HCT116 (cell line): Measurements from ENCODE around the gene TBX15. TPM values are rescaled to one million over a fixed set of nuclear protein-coding genes. Genes with fewer than 3 reads are reported as not detected.

Experiments
- ATAC-seq: fragments of 200-7000 bp; cut with Tn5 transposase; 2 replicates; pipeline ENCODE4 v1.9.1; 2020; ENCODE audit warnings: mild to moderate bottlenecking, moderate library complexity
- BruUV-seq: library from RNA; stranded (reverse); fragments of 400-500 nt; replicated peaks from 2 replicates; lab custom pipeline; 2021; lab: Mats Ljungman, UMichigan
- CTCF ChIA-PET: fragments of 300-600 bp; sonication (Branson Sonifier 250); formaldehyde crosslinking; loops from one replicate; lab custom pipeline; 2021; ENCODE audit warnings: antibody characterized with exemption; lab: Charles Lee
- POLR2A ChIA-PET: fragments of 300-600, 350-600 bp; sonication (Branson Sonifier 250); formaldehyde crosslinking; loops from one replicate; lab custom pipeline; 2021; ENCODE audit warnings: antibody characterized with exemption; lab: Charles Lee
- RAD21 ChIA-PET, 2 experiments: fragments of 300-600 bp; sonication (Branson Sonifier 250); formaldehyde crosslinking; loops; one replicate each; lab custom pipeline; 2023; ENCODE audit warnings: low total read pairs in 2 of 2; ENCODE audit not compliant: uncharacterized antibody in 2 of 2, unreplicated experiment in 2 of 2, low non-redundant PET in 1 of 2; lab: Charles Lee
- DNase-seq: peaks from one replicate; pipeline ENCODE4 v3.0.0-alpha.2; 2010; ENCODE audit warnings: low read depth, low spot score
- H2AFZ ChIP-seq: fragments of 200-600 bp; shearing (Covaris generic), sonication (generic); 2 replicates; pipeline ENCODE4 v1.6.1; 2017; ENCODE audit warnings: low read depth, mixed run types, mixed read lengths, antibody characterized with exemption, low read length; ENCODE audit not compliant: poor library complexity, severe bottlenecking
- H3K27ac ChIP-seq: 2 replicates; pipeline ENCODE4 v1.5.1; 2012; ENCODE audit warnings: low read depth, low read length
- H3K27me3 ChIP-seq: fragments of 200-600 bp; sonication (generic); 2 replicates; pipeline ENCODE4 v1.6.1; 2016; ENCODE audit warnings: mixed run types, low read length, mixed read lengths; ENCODE audit not compliant: insufficient read depth
- H3K36me3 ChIP-seq, 2 experiments: fragments of 200-500 bp in 1 of 2; fragments of 200-600 bp in 1 of 2; sonication (Bioruptor generic) in 1 of 2; sonication (generic) in 1 of 2; 2 replicates each; pipeline versions ENCODE4 v1.5.1 to v1.6.1; 2014 to 2016; ENCODE audit warnings: low read length in 2 of 2, inconsistent platforms in 1 of 2, mixed read lengths in 1 of 2, mixed run types in 1 of 2; ENCODE audit not compliant: insufficient read depth in 2 of 2, control insufficient read depth in 1 of 2
- H3K4me1 ChIP-seq, 2 experiments: fragments of 200-600 bp in 1 of 2; sonication (generic) in 1 of 2; 2 replicates each; pipeline versions ENCODE4 v1.5.1 to v1.6.1; 2012 to 2017; ENCODE audit warnings: low read length in 2 of 2, inconsistent platforms in 1 of 2, mild to moderate bottlenecking in 1 of 2, mixed read lengths in 1 of 2, mixed run types in 1 of 2, moderate library complexity in 1 of 2; ENCODE audit not compliant: insufficient read depth in 2 of 2, control insufficient read depth in 1 of 2
- H3K4me2 ChIP-seq: fragments of 200-600 bp; sonication (generic); 2 replicates; pipeline ENCODE4 v1.6.1; 2017; ENCODE audit warnings: mixed run types, low read length, mixed read lengths
- H3K4me3 ChIP-seq, 2 experiments: fragments of 200-600 bp in 1 of 2; sonication (generic) in 1 of 2; replicated peaks in 1 of 2; 2 replicates each; pipeline ENCODE4 v1.5.1; 2011 to 2016; ENCODE audit warnings: low read length in 2 of 2, control low read depth in 1 of 2, low read depth in 1 of 2, mild to moderate bottlenecking in 1 of 2, mixed read lengths in 1 of 2, mixed run types in 1 of 2
- H3K79me2 ChIP-seq: fragments of 200-600 bp; sonication (generic); 2 replicates; pipeline ENCODE4 v1.6.1; 2017; ENCODE audit warnings: mild to moderate bottlenecking, mixed run types, low read length, moderate library complexity, mixed read lengths; ENCODE audit not compliant: insufficient read depth
- H3K9ac ChIP-seq: fragments of 200-600 bp; sonication (generic); 2 replicates; pipeline ENCODE4 v1.6.1; 2016; ENCODE audit warnings: low read length, mixed read lengths
- H3K9me2 ChIP-seq: fragments of 200-600 bp; sonication (generic), shearing (Covaris generic); 2 replicates; pipeline ENCODE4 v1.6.1; 2017; ENCODE audit warnings: mixed run types, mild to moderate bottlenecking, moderate library complexity; ENCODE audit not compliant: insufficient read depth
- H3K9me3 ChIP-seq, 2 experiments: fragments of 200-500 bp in 1 of 2; fragments of 200-600 bp in 1 of 2; sonication (Bioruptor generic) in 1 of 2; sonication (generic) in 1 of 2; 2 replicates each; pipeline ENCODE4 v1.6.1; 2014 to 2017; ENCODE audit warnings: low read length in 2 of 2, mixed read lengths in 2 of 2, inconsistent platforms in 1 of 2, low read depth in 1 of 2, mild to moderate bottlenecking in 1 of 2, mixed run types in 1 of 2, moderate library complexity in 1 of 2; ENCODE audit not compliant: control insufficient read depth in 1 of 2, insufficient read depth in 1 of 2
- H4K20me1 ChIP-seq: fragments of 200-600 bp; sonication (generic), shearing (Covaris generic); 2 replicates; pipeline ENCODE4 v1.6.1; 2017; ENCODE audit warnings: mixed run types, mild to moderate bottlenecking, moderate library complexity; ENCODE audit not compliant: insufficient read depth
- CBX3 ChIP-seq: IDR thresholded peaks from 2 replicates; pipeline ENCODE4 v1.6.1; 2012; ENCODE audit warnings: low read depth
- CTCF ChIP-seq, 3 experiments: fragments of 200-600 bp in 1 of 3; sonication (generic) in 1 of 3; IDR thresholded peaks in 2 of 3; conservative IDR thresholded peaks in 1 of 3; 2 replicates each; pipeline ENCODE4 v1.5.1; 2012 to 2017; ENCODE audit warnings: low read depth in 2 of 3, low read length in 2 of 3, antibody characterized with exemption in 1 of 3, borderline replicate concordance in 1 of 3, control low read depth in 1 of 3, mild to moderate bottlenecking in 1 of 3, mixed read lengths in 1 of 3, mixed run types in 1 of 3, moderate library complexity in 1 of 3; ENCODE audit not compliant: insufficient read depth in 1 of 3
- EZH2 ChIP-seq: fragments of 200-600 bp; sonication (generic); IDR thresholded peaks from 2 replicates; pipeline ENCODE4 v1.6.1; 2017; ENCODE audit warnings: antibody characterized with exemption, mixed run types
- FOSL1 ChIP-seq: IDR thresholded peaks from 2 replicates; pipeline ENCODE4 v1.6.1; 2012; ENCODE audit warnings: low read depth
- ZNF274 ChIP-seq: fragments of 200-500 bp; sonication (Bioruptor generic); IDR thresholded peaks from 2 replicates; pipeline ENCODE4 v1.6.1; 2014; ENCODE audit warnings: mild to moderate bottlenecking, low read depth, low read length, inconsistent platforms
- intact Hi-C: fragments of 100-400 bp; cut with micrococcal nuclease; formaldehyde crosslinking; loops from 2 replicates; pipeline ENCODE4 v1.10.0; 2022
- total RNA-seq: library from RNA; stranded (reverse); gene quantifications from one replicate; pipeline ENCODE4 v1.2.1, GENCODE V29; 2021; ENCODE audit not compliant: unreplicated experiment
- TF ChIP-seq, protein P1 (sequence below): IDR thresholded peaks from 2 replicates; pipeline ENCODE4 v1.6.1; 2012

The TBX15 gene
- total RNA-seq, 1 experiment from 2014 or later, result not detected

- Histone ChIP-seq H4K20me1 (no peaks in the 10 kb centered on the region), H3K27me3 (no peaks in the 10 kb centered on the region), H3K27ac (no peak overlapping the region), H3K79me2 (no peaks in the 10 kb centered on the region), H3K9me2 (no peaks in the 10 kb centered on the region), H3K9ac (no peak overlapping the region), H2AFZ (no peak overlapping the region), H3K4me3 (no peak overlapping the region), H3K9me3 (no peaks in the 10 kb centered on the region), H3K4me1 (peaks cover 2 to 10% of the 10 kb centered on the region in 2 experiments; a peak in 2 of 4 replicates), H3K4me2 (no peak overlapping the region), H3K36me3 (no peaks in the 10 kb centered on the region)
- RAD21 ChIA-PET, result no interaction called here
- no peak for TF ChIP-seq EZH2
- TF ChIP-seq FOSL1, result no peak
- no peak for TF ChIP-seq CBX3
- TF ChIP-seq, protein P1, sequence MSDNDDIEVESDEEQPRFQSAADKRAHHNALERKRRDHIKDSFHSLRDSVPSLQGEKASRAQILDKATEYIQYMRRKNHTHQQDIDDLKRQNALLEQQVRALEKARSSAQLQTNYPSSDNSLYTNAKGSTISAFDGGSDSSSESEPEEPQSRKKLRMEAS, result no peak
- intact Hi-C loops, result no loop called here
- POLR2A ChIA-PET, result no interaction called here
- no peak for DNase-seq
- CTCF ChIA-PET, result no interaction called here
- no peak for ATAC-seq
- no TSS peak for BruUV-seq
Observed at GRCh38 chr1:119004129-119004527, 16.0 kb upstream of the TBX15 start.

- no peaks in the 10 kb centered on the region for H3K9me2 ChIP-seq
- CTCF ChIA-PET, result no interaction called here
- H3K9me3 ChIP-seq, result no peaks in the 10 kb centered on the region
- no peak overlapping the region for H3K9ac ChIP-seq
- H3K79me2 ChIP-seq, result no peaks in the 10 kb centered on the region
- RAD21 ChIA-PET, result no interaction called here
- no TSS peak for BruUV-seq
- POLR2A ChIA-PET, result no interaction called here
- no peak for ATAC-seq
- no peaks in the 10 kb centered on the region for H3K36me3 ChIP-seq
- no peak overlapping the region for H3K4me3 ChIP-seq
- no peaks in the 10 kb centered on the region for H3K27me3 ChIP-seq
- H3K27ac ChIP-seq, result no peak overlapping the region
- no peak overlapping the region for H2AFZ ChIP-seq
- H3K4me1 ChIP-seq, result peaks cover 2 to 10% of the 10 kb centered on the region in 2 experiments; a peak in 2 of 4 replicates
- TF ChIP-seq CTCF (IDR thresholded peaks at IDR 0.05 in 2 of 3, conservative IDR thresholded peaks at IDR 0.05 in 1 of 3; ENCODE audit: borderline replicate concordance in 1 of 3, insufficient read depth in 1 of 3, low read depth in 2 of 3, low read length in 2 of 3), result 0 out of 6 replicates have a peak, but pooled peaks of 1 of the 3 experiments have one; percentile 12
- TF ChIP-seq ZNF274, result no peak
- DNase-seq, result no peak
- H3K4me2 ChIP-seq, result no peak overlapping the region
- no peaks in the 10 kb centered on the region for H4K20me1 ChIP-seq
- intact Hi-C loops, result no loop called here
Observed at GRCh38 chr1:119003413-119004128, 15.4 kb upstream of the TBX15 start.
